K562 (cell line): Measurements from ENCODE around the gene ATAD3C. TPM values are rescaled to one million over a fixed set of nuclear protein-coding genes. Genes with fewer than 3 reads are reported as not detected.

Experiments used
- BCL6 ChIP-seq: fragments of 250-450 bp; sonication (Bioruptor Pico); IDR thresholded peaks from 2 replicates; pipeline ENCODE4 v1.4.0; 2020
- CBFB ChIP-seq: sonication (generic); formaldehyde crosslinking; IDR thresholded peaks from 2 replicates; pipeline ENCODE4 v1.4.0; 2020; ENCODE audit warnings: mild to moderate bottlenecking, missing genetic modification reagents
- COPS2 ChIP-seq: fragments of 450-650 bp; conservative IDR thresholded peaks from 2 replicates; pipeline ENCODE4 v1.6.1; 2016; ENCODE audit warnings: mild to moderate bottlenecking, moderate library complexity
- CREB5 ChIP-seq: fragments of 250-450 bp; sonication (Bioruptor Pico); IDR thresholded peaks from 2 replicates; pipeline ENCODE4 v1.5.0; 2020; ENCODE audit warnings: mild to moderate bottlenecking
- GABPA ChIP-seq: fragments of 200-800 bp; sonication (Bioruptor generic); conservative IDR thresholded peaks from 2 replicates; pipeline ENCODE4 v1.6.1; 2016; ENCODE audit warnings: low read depth, missing genetic modification characterization, missing compliant biosample characterization
- GTF3C2 ChIP-seq: IDR thresholded peaks from 3 replicates; pipeline ENCODE4 v1.6.1; 2011; ENCODE audit warnings: borderline replicate concordance, mild to moderate bottlenecking, moderate library complexity; ENCODE audit not compliant: insufficient read length; ENCODE audit errors: extremely low read depth
- HDAC3 ChIP-seq: fragments of 450-650 bp; IDR thresholded peaks from 2 replicates; pipeline ENCODE4 v1.6.1; 2018; ENCODE audit warnings: borderline replicate concordance, mild to moderate bottlenecking, moderate library complexity; ENCODE audit not compliant: partially characterized antibody
- ILK ChIP-seq: fragments of 450-650 bp; IDR thresholded peaks from 2 replicates; pipeline ENCODE4 v1.6.1; 2016; ENCODE audit warnings: missing genetic modification characterization, low read depth, mild to moderate bottlenecking, missing compliant biosample characterization, moderate library complexity, borderline replicate concordance
- KHSRP ChIP-seq: fragments of 450-650 bp; IDR thresholded peaks from 2 replicates; pipeline ENCODE4 v1.6.1; 2017
- OTX1 ChIP-seq: fragments of 450-650 bp; formaldehyde crosslinking; IDR thresholded peaks from 2 replicates; pipeline ENCODE4 v1.4.0; 2022; ENCODE audit warnings: mild to moderate bottlenecking
- PRMT5 ChIP-seq: sonication (generic); formaldehyde crosslinking; IDR thresholded peaks from 2 replicates; pipeline ENCODE4 v1.5.0; 2020; ENCODE audit warnings: missing genetic modification reagents
- RUNX1 ChIP-seq: sonication (generic); IDR thresholded peaks from 2 replicates; pipeline ENCODE4 v1.6.1; 2016; ENCODE audit warnings: antibody characterized with exemption, low read depth
- SRSF1 ChIP-seq: fragments of 200-400 bp; formaldehyde crosslinking; IDR thresholded peaks from 2 replicates; pipeline ENCODE4 v1.6.1; 2017; ENCODE audit warnings: mild to moderate bottlenecking, low read depth, low read length, moderate library complexity
- TARDBP ChIP-seq: fragments of 450-650 bp; IDR thresholded peaks from 2 replicates; pipeline ENCODE4 v1.6.1; 2016
- TBL1XR1 ChIP-seq, 2 experiments: IDR thresholded peaks; 2 replicates each; pipeline ENCODE4 v1.6.1; 2012; ENCODE audit warnings: improper control_type of control experiment in 2 of 2, low read length in 2 of 2, mild to moderate bottlenecking in 1 of 2
- ZBTB7A ChIP-seq: IDR thresholded peaks from 2 replicates; pipeline ENCODE4 v1.6.1; 2011; ENCODE audit warnings: low read depth, mild to moderate bottlenecking, low read length, moderate library complexity, borderline replicate concordance; ENCODE audit not compliant: control insufficient read depth
- ZFP30 ChIP-seq: fragments of 250-450 bp; sonication (Bioruptor Pico); IDR thresholded peaks from 2 replicates; pipeline ENCODE4 v1.8.0; 2022; ENCODE audit warnings: moderate library complexity, mild to moderate bottlenecking, inconsistent platforms, borderline replicate concordance
- ZKSCAN8 ChIP-seq: fragments of 200-800 bp; sonication (Bioruptor generic); IDR thresholded peaks from 2 replicates; pipeline ENCODE4 v1.6.1; 2016; ENCODE audit warnings: missing genetic modification characterization, missing compliant biosample characterization
- ZNF23 ChIP-seq: fragments of 250-450 bp; sonication (Bioruptor Pico); IDR thresholded peaks from 2 replicates; pipeline ENCODE4 v1.4.0; 2020; ENCODE audit warnings: mild to moderate bottlenecking
- ZNF586 ChIP-seq: fragments of 450-650 bp; formaldehyde crosslinking; conservative IDR thresholded peaks from 2 replicates; pipeline ENCODE4 v1.4.0; 2020; ENCODE audit warnings: mild to moderate bottlenecking, moderate library complexity
- polyA plus RNA-seq, 8 experiments: library from polyadenylated mRNA; depleted of rRNA in 4 of 8; stranded (reverse) in 5 of 8; unstranded in 3 of 8; fragments of >200 nt; fragmentation: Nextera tagmentation in 2 of 8; fragmentation: Illumina TruSeq in 1 of 8; extraction: Ambion mirVana in 2 of 8; extraction: Trizol in 1 of 8; gene quantifications; 2 replicates each; pipeline versions ENCODE4 v1.2.1 to v1.2.3, GENCODE V29; 2011 to 2014; ENCODE audit warnings: inconsistent platforms in 1 of 8, missing spikeins in 1 of 8
- total RNA-seq, 7 experiments: library from RNA; depleted of rRNA in 6 of 7; stranded (reverse); fragments of >200 nt in 6 of 7; fragmentation: Illumina TruSeq in 2 of 7; extraction: Trizol in 2 of 7; gene quantifications; 2 replicates each; pipeline versions ENCODE4 v1.2.1 to v1.2.3, GENCODE V29; 2011 to 2021; ENCODE audit warnings: low replicate concordance in 1 of 7

Gene ATAD3C
- total and polyA plus RNA-seq, 9 of the 15 experiments (the other 6 are each of a cell fraction or from before 2014, with no cell fraction given) = 0.03 to 0.18 TPM; not detected in 7

GRCh38 chr1:1441002-1441888 lies 8.2 kb upstream of the ATAD3C start (continued):
- TF ChIP-seq ZNF586 (CRISPR knock-in tag) (no peak), GTF3C2 (no peak), PRMT5 (CRISPR knock-in tag) (no peak; the same call in 1 of the 2 replicates), RUNX1 (0 out of 2 replicates have a peak, but pooled peaks have one; percentile 10), ZKSCAN8 (no peak), HDAC3 (no peak), ZFP30 (CRISPR knock-in tag) (no peak), OTX1 (CRISPR knock-in tag) (no peak), CREB5 (CRISPR knock-in tag) (no peak), ZNF23 (CRISPR knock-in tag) (no peak), ZBTB7A (peak; percentile 97), KHSRP (no peak), TBL1XR1 (IDR thresholded peaks at IDR 0.05; ENCODE audit: low read length in 2 of 2) (no peak), SRSF1 (peak; percentile 66; the same call in 1 of the 2 replicates), COPS2 (no peak), ILK (tag) (no peak), CBFB (CRISPR knock-in tag) (peak; percentile 96), BCL6 (CRISPR knock-in tag) (no peak), GABPA (no peak), TARDBP (no peak)
